GM18507 (cell line): ENCODE results near the gene XRCC5.

ENCODE experiments used
- DNase-seq: peaks from one replicate; pipeline ENCODE4 v3.0.0; 2011; ENCODE audit warnings: low read depth; ENCODE audit not compliant: insufficient read length; ENCODE audit errors: extremely low spot score
- FAIRE-seq: peaks from 2 replicates; lab custom pipeline; 2011; peaks lifted over from hg19 to GRCh38; lab: Jason Lieb, UNC

The XRCC5 gene

DNA sequence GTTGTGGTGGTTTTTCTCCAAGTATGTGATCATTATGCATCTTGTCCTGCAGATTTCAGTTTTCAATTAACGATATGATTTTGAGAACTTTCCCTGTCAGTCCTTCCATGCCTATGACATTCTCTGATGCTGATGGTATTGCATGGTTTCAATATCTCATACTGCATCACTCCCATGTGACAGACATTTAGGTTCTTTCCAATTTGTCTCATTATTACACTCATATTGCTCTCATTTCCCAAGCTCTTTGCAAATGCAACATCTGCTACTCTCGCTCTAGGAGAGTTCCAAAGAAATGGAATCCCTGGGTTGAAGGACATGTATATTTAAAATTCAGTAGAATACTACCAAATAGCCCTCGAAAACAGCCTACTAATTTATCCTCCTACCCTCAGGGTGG lies 137.6 kb downstream of the XRCC5 start:
- DNase-seq, result no peak
- no peak for FAIRE-seq
